Measurements from ENCODE around the gene C1QL1.

Gene C1QL1
- total RNA-seq: 0 to 0.19 (median 0) reads per million in 3 donors

GRCh38 chr17:44968225-44969143 lies at the start of gene C1QL1:
TSS of gene C1QL1 (minus strand) at chr17:44968303. CDS start at chr17:44968048, 255 bp downstream.
- Histone ChIP-seq H3K4me3 (ENCODE audit: insufficient read depth, low read depth, low read length, poor library complexity, severe bottlenecking) (peak within 1 kb of the TSS; percentile 41), H3K27me3 (replicated peaks; ENCODE audit: control insufficient read depth, insufficient read depth, low read length, poor library complexity, severe bottlenecking) (peaks cover 37% of the 10 kb centered on the region), H3K36me3 (ENCODE audit: control insufficient read depth, insufficient read depth, low read length) (no peaks in the 10 kb centered on the region), H3K27ac (ENCODE audit: insufficient read depth, low read length, poor library complexity, severe bottlenecking) (no peak within 1 kb of the TSS), H3K9me3 (ENCODE audit: control insufficient read depth, low read length) (no peaks in the 10 kb centered on the region), H3K4me1 (ENCODE audit: control insufficient read depth, insufficient read depth, low read length, poor library complexity, severe bottlenecking) (peaks cover 34% of the 10 kb centered on the region)
- peak; percentile 73 to 78 (median 76) for DNase-seq

GRCh38 chr17:45016823-45017222 lies 48.7 kb upstream of the C1QL1 start:
- H3K27ac ChIP-seq (ENCODE audit: insufficient read depth, low read length, poor library complexity, severe bottlenecking): no peak overlapping the region
- peaks cover 13% of the 10 kb centered on the region for H3K4me1 ChIP-seq (ENCODE audit: control insufficient read depth, insufficient read depth, low read length, poor library complexity, severe bottlenecking)
- no peaks in the 10 kb centered on the region for H3K36me3 ChIP-seq (ENCODE audit: control insufficient read depth, insufficient read depth, low read length)
- no peak for DNase-seq
- no peaks in the 10 kb centered on the region for H3K9me3 ChIP-seq (ENCODE audit: control insufficient read depth, low read length)
- H3K27me3 ChIP-seq (replicated peaks; ENCODE audit: control insufficient read depth, insufficient read depth, low read length, poor library complexity, severe bottlenecking): peaks cover 38% of the 10 kb centered on the region
- no peak overlapping the region for H3K4me3 ChIP-seq (ENCODE audit: insufficient read depth, low read depth, low read length, poor library complexity, severe bottlenecking)

DNA sequence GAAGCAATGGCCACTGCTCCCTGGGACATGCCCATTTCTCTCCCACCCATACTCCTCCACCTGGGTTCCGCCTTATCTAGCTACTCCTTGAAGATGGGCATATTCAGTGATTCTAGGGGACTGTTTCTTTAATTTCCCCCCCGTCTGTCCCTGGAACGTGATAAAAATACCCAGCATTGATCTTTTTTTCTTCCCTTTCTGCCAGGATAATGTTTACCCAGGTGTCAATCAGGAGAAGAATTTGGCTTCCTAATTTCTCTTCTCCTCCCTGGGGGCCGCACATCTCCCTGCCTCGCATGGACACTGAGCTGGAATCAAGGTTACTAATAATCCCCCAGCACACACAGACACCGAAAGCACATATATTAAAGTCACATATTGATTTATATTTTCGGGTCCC lies 48.1 kb upstream of the C1QL1 start:
- H3K36me3 ChIP-seq (ENCODE audit: control insufficient read depth, insufficient read depth, low read length): no peaks in the 10 kb centered on the region
- no peak for DNase-seq
- no peak overlapping the region for H3K27ac ChIP-seq (ENCODE audit: insufficient read depth, low read length, poor library complexity, severe bottlenecking)
- no peak overlapping the region for H3K4me3 ChIP-seq (ENCODE audit: insufficient read depth, low read depth, low read length, poor library complexity, severe bottlenecking)
- no peaks in the 10 kb centered on the region for H3K9me3 ChIP-seq (ENCODE audit: control insufficient read depth, low read length)
- H3K4me1 ChIP-seq (ENCODE audit: control insufficient read depth, insufficient read depth, low read length, poor library complexity, severe bottlenecking): peaks cover 7% of the 10 kb centered on the region
- H3K27me3 ChIP-seq (replicated peaks; ENCODE audit: control insufficient read depth, insufficient read depth, low read length, poor library complexity, severe bottlenecking): peaks cover 33% of the 10 kb centered on the region

- Histone ChIP-seq H3K36me3 (ENCODE audit: control insufficient read depth, insufficient read depth, low read length) (no peaks in the 10 kb centered on the region), H3K4me1 (ENCODE audit: control insufficient read depth, insufficient read depth, low read length, poor library complexity, severe bottlenecking) (no peaks in the 10 kb centered on the region), H3K27ac (ENCODE audit: insufficient read depth, low read length, poor library complexity, severe bottlenecking) (no peak overlapping the region), H3K27me3 (replicated peaks; ENCODE audit: control insufficient read depth, insufficient read depth, low read length, poor library complexity, severe bottlenecking) (peaks cover 5% of the 10 kb centered on the region), H3K4me3 (ENCODE audit: insufficient read depth, low read depth, low read length, poor library complexity, severe bottlenecking) (no peak overlapping the region), H3K9me3 (ENCODE audit: control insufficient read depth, low read length) (no peaks in the 10 kb centered on the region)
- DNase-seq: no peak
Observed at GRCh38 chr17:45013021-45013997, 45.2 kb upstream of the C1QL1 start.

- H3K27ac ChIP-seq (ENCODE audit: insufficient read depth, low read length, poor library complexity, severe bottlenecking): no peak overlapping the region
- H3K36me3 ChIP-seq (ENCODE audit: control insufficient read depth, insufficient read depth, low read length): no peaks in the 10 kb centered on the region
- H3K4me1 ChIP-seq (ENCODE audit: control insufficient read depth, insufficient read depth, low read length, poor library complexity, severe bottlenecking): no peaks in the 10 kb centered on the region
- no peak for DNase-seq
- H3K4me3 ChIP-seq (ENCODE audit: insufficient read depth, low read depth, low read length, poor library complexity, severe bottlenecking): no peak overlapping the region
- no peaks in the 10 kb centered on the region for H3K9me3 ChIP-seq (ENCODE audit: control insufficient read depth, low read length)
- no peaks in the 10 kb centered on the region for H3K27me3 ChIP-seq (replicated peaks; ENCODE audit: control insufficient read depth, insufficient read depth, low read length, poor library complexity, severe bottlenecking)
Observed at GRCh38 chr17:45011767-45012166, 43.7 kb upstream of the C1QL1 start.

DNA sequence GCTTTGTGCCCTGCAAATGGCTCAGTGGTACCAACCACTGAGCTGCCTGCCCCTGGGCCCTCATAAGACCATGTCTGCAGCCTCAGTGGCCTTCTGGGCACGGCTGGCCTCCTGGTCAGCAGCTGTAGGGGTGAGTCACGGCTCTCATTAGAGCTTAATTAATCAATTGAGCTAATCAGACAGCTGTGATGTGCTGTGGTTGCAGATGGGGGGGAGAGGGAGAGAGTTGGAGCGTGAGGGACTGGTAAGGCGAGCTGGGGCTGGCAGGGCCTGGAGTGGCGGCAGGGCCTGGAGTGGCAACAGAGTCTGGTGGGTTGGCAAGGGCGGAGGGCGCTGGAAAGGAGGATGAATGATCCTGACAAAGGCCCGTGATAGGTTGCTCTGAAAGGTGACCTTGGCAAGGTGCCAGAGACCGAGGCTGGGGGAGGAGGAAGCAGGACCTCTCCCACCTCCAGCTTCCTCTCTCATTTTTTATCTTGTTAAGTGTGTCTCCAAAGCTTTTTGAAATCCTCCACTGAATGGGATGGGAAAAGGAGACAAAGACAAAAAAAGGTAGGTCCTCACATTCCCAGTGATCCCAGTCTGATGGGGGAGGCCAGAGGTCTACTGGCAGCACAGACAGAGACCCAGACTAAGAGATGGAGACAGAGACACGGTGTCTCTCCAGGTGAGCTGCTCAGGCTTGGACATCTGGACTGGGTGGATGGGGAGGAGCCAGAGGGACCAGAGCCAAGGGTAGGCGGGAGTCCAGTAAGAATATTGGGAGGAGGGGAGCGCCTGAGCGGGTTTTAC lies 41.8 kb upstream of the C1QL1 start:
- Histone ChIP-seq H3K4me3 (ENCODE audit: insufficient read depth, low read depth, low read length, poor library complexity, severe bottlenecking) (no peak overlapping the region), H3K27me3 (replicated peaks; ENCODE audit: control insufficient read depth, insufficient read depth, low read length, poor library complexity, severe bottlenecking) (no peaks in the 10 kb centered on the region), H3K27ac (ENCODE audit: insufficient read depth, low read length, poor library complexity, severe bottlenecking) (no peak overlapping the region), H3K9me3 (ENCODE audit: control insufficient read depth, low read length) (no peaks in the 10 kb centered on the region), H3K36me3 (ENCODE audit: control insufficient read depth, insufficient read depth, low read length) (no peaks in the 10 kb centered on the region), H3K4me1 (ENCODE audit: control insufficient read depth, insufficient read depth, low read length, poor library complexity, severe bottlenecking) (no peaks in the 10 kb centered on the region)
- DNase-seq: no peak

GRCh38 chr17:45008216-45008615 lies 40.1 kb upstream of the C1QL1 start:
- Histone ChIP-seq H3K9me3 (ENCODE audit: control insufficient read depth, low read length) (no peaks in the 10 kb centered on the region), H3K36me3 (ENCODE audit: control insufficient read depth, insufficient read depth, low read length) (no peaks in the 10 kb centered on the region), H3K4me1 (ENCODE audit: control insufficient read depth, insufficient read depth, low read length, poor library complexity, severe bottlenecking) (no peaks in the 10 kb centered on the region), H3K27ac (ENCODE audit: insufficient read depth, low read length, poor library complexity, severe bottlenecking) (no peak overlapping the region), H3K4me3 (ENCODE audit: insufficient read depth, low read depth, low read length, poor library complexity, severe bottlenecking) (no peak overlapping the region), H3K27me3 (replicated peaks; ENCODE audit: control insufficient read depth, insufficient read depth, low read length, poor library complexity, severe bottlenecking) (no peaks in the 10 kb centered on the region)
- no peak for DNase-seq

GRCh38 chr17:45006927-45007461 lies 38.9 kb upstream of the C1QL1 start:
- H3K27me3 ChIP-seq (replicated peaks; ENCODE audit: control insufficient read depth, insufficient read depth, low read length, poor library complexity, severe bottlenecking): no peaks in the 10 kb centered on the region
- no peak overlapping the region for H3K4me3 ChIP-seq (ENCODE audit: insufficient read depth, low read depth, low read length, poor library complexity, severe bottlenecking)
- DNase-seq: no peak
- H3K36me3 ChIP-seq (ENCODE audit: control insufficient read depth, insufficient read depth, low read length): no peaks in the 10 kb centered on the region
- no peaks in the 10 kb centered on the region for H3K4me1 ChIP-seq (ENCODE audit: control insufficient read depth, insufficient read depth, low read length, poor library complexity, severe bottlenecking)
- no peak overlapping the region for H3K27ac ChIP-seq (ENCODE audit: insufficient read depth, low read length, poor library complexity, severe bottlenecking)
- no peaks in the 10 kb centered on the region for H3K9me3 ChIP-seq (ENCODE audit: control insufficient read depth, low read length)

DNA sequence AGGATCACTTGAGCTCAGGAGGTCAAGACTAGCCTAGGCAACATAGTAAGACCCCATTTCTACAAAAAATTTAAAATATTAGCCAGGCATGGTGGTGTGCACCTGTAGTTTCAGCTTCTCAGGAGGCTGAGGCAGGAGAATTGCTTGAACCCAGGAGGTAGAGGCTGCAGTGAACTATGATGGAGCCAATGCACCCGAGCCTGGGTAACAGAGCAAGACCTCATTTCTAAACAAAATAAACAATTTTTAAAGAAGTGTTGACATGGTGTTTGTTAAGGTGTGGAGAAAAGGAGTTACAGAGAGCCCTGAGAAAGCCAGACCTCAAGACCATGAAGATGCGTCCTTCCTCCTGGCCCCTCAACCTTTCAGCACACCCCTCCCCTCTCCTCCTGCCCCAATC lies 37.6 kb upstream of the C1QL1 start:
- Histone ChIP-seq H3K4me1 (ENCODE audit: control insufficient read depth, insufficient read depth, low read length, poor library complexity, severe bottlenecking) (no peaks in the 10 kb centered on the region), H3K9me3 (ENCODE audit: control insufficient read depth, low read length) (no peaks in the 10 kb centered on the region), H3K27me3 (replicated peaks; ENCODE audit: control insufficient read depth, insufficient read depth, low read length, poor library complexity, severe bottlenecking) (no peaks in the 10 kb centered on the region), H3K36me3 (ENCODE audit: control insufficient read depth, insufficient read depth, low read length) (no peaks in the 10 kb centered on the region), H3K4me3 (ENCODE audit: insufficient read depth, low read depth, low read length, poor library complexity, severe bottlenecking) (no peak overlapping the region), H3K27ac (ENCODE audit: insufficient read depth, low read length, poor library complexity, severe bottlenecking) (no peak overlapping the region)
- DNase-seq: no peak

Data from effector memory CD4-positive, alpha-beta T cell (primary cell).